OCI-LY7 (cell line): ENCODE data around the gene WNT1. TPM values are rescaled to one million over a fixed set of nuclear protein-coding genes. Genes with fewer than 3 reads are reported as not detected.

Source experiments
- BruUV-seq: library from RNA; stranded (reverse); fragments of 400-500 nt; replicated peaks from 2 replicates; lab custom pipeline; 2021; lab: Mats Ljungman, UMichigan
- CTCF ChIA-PET: fragments of 300-600 bp; sonication (Branson Sonifier 250); formaldehyde crosslinking; loops from one replicate; lab custom pipeline; 2022; ENCODE audit warnings: antibody characterized with exemption; ENCODE audit not compliant: unreplicated experiment; lab: Charles Lee
- POLR2A ChIA-PET: fragments of 300-600 bp; sonication (Branson Sonifier 250); formaldehyde crosslinking; loops from one replicate; lab custom pipeline; 2022; ENCODE audit warnings: antibody characterized with exemption; lab: Charles Lee
- DNase-seq: peaks from one replicate; pipeline ENCODE4 v3.0.0-alpha.2; 2015; ENCODE audit warnings: low spot score
- H2AFZ ChIP-seq: fragments of 200-600 bp; sonication (generic), shearing (Covaris generic); 2 replicates; pipeline ENCODE4 v1.6.1; 2014; ENCODE audit warnings: mild to moderate bottlenecking, antibody characterized with exemption, low read length, moderate library complexity
- H3K27ac ChIP-seq: fragments of 200-600 bp; sonication (generic); 2 replicates; pipeline ENCODE4 v1.5.1; 2014; ENCODE audit warnings: mixed run types, low read depth, mild to moderate bottlenecking, moderate library complexity, low read length, inconsistent platforms; ENCODE audit not compliant: poor library complexity, severe bottlenecking
- H3K36me3 ChIP-seq: fragments of 200-600 bp; sonication (generic); 2 replicates; pipeline ENCODE4 v1.6.1; 2014; ENCODE audit warnings: mild to moderate bottlenecking, antibody characterized with exemption, low read length, moderate library complexity, mixed read lengths; ENCODE audit not compliant: insufficient read depth
- H3K4me1 ChIP-seq: fragments of 200-600 bp; sonication (generic); 2 replicates; pipeline ENCODE4 v1.5.1; 2014; ENCODE audit warnings: mild to moderate bottlenecking, low read length; ENCODE audit not compliant: insufficient read depth, poor library complexity, severe bottlenecking
- H3K4me2 ChIP-seq: fragments of 200-600 bp; sonication (generic); 2 replicates; pipeline ENCODE4 v1.6.1; 2014; ENCODE audit warnings: mild to moderate bottlenecking, low read length
- H3K4me3 ChIP-seq: fragments of 200-600 bp; sonication (generic); 2 replicates; pipeline ENCODE4 v1.5.1; 2014; ENCODE audit warnings: mild to moderate bottlenecking, low read depth, low read length; ENCODE audit not compliant: poor library complexity, severe bottlenecking
- H3K79me2 ChIP-seq: fragments of 200-600 bp; sonication (generic); 2 replicates; pipeline ENCODE4 v1.6.1; 2016; ENCODE audit warnings: low read depth, mild to moderate bottlenecking, low read length, moderate library complexity, mixed read lengths; ENCODE audit not compliant: insufficient read depth
- H3K9me2 ChIP-seq: fragments of 200-600 bp; sonication (generic); 2 replicates; pipeline ENCODE4 v1.6.1; 2016; ENCODE audit warnings: mild to moderate bottlenecking, low read length, mixed read lengths; ENCODE audit not compliant: insufficient read depth
- H3K9me3 ChIP-seq: fragments of 200-600 bp; sonication (generic); 2 replicates; pipeline ENCODE4 v1.6.1; 2014; ENCODE audit warnings: mild to moderate bottlenecking, mixed run types, low read length, mixed read lengths
- H4K20me1 ChIP-seq: fragments of 200-600 bp; sonication (generic); 2 replicates; pipeline ENCODE4 v1.6.1; 2014; ENCODE audit warnings: mild to moderate bottlenecking, antibody characterized with exemption, low read length, moderate library complexity, mixed read lengths; ENCODE audit not compliant: insufficient read depth
- CTCF ChIP-seq: fragments of 200-600 bp; sonication (generic); conservative IDR thresholded peaks from 2 replicates; pipeline ENCODE4 v1.5.1; 2014; ENCODE audit warnings: mild to moderate bottlenecking, antibody characterized with exemption, low read length, moderate library complexity, mixed read lengths
- EZH2phosphoT487 ChIP-seq: fragments of 200-600 bp; sonication (generic); IDR thresholded peaks from 2 replicates; pipeline ENCODE4 v1.6.1; 2018; ENCODE audit warnings: low read depth, borderline replicate concordance, mild to moderate bottlenecking, mixed run types, antibody characterized with exemption, low read length, moderate library complexity, mixed read lengths
- intact Hi-C: fragments of 100-400 bp; cut with micrococcal nuclease; formaldehyde crosslinking; loops from one replicate; pipeline ENCODE4 v1.10.0; 2022; ENCODE audit not compliant: unreplicated experiment
- total RNA-seq, 2 experiments: library from RNA; depleted of rRNA in 1 of 2; stranded (reverse); fragments of >200 nt in 1 of 2; shearing (Covaris generic) in 1 of 2; gene quantifications; 2 replicates each; pipeline ENCODE4 v1.2.3, GENCODE V29; 2014 to 2022

The WNT1 gene
- total RNA-seq, 2 experiments from 2014 or later: not detected

- TF ChIP-seq EZH2phosphoT487 (peak; percentile 55; the same call in 1 of the 2 replicates), CTCF (peak; percentile 30; the same call in 1 of the 2 replicates)
- Histone ChIP-seq H3K9me3 (no peaks in the 10 kb centered on the region), H3K27ac (no peak overlapping the region), H2AFZ (no peak overlapping the region), H3K4me1 (peaks cover 8% of the 10 kb centered on the region), H3K79me2 (no peaks in the 10 kb centered on the region), H3K4me3 (no peak overlapping the region), H3K4me2 (no peak overlapping the region; the same call in 1 of the 2 replicates), H3K36me3 (no peaks in the 10 kb centered on the region), H4K20me1 (no peaks in the 10 kb centered on the region; the same call in 1 of the 2 replicates), H3K9me2 (no peaks in the 10 kb centered on the region)
- POLR2A ChIA-PET: no interaction called here
- BruUV-seq: no TSS peak
- DNase-seq: no peak
- intact Hi-C loops: no loop called here
- CTCF ChIA-PET: no interaction called here
Observed at GRCh38 chr12:48980389-48980952, 2.3 kb downstream of the WNT1 start.

GRCh38 chr12:48980953-48981756 lies 3.0 kb downstream of the WNT1 start:
- no peaks in the 10 kb centered on the region for H3K9me2 ChIP-seq
- H4K20me1 ChIP-seq: no peaks in the 10 kb centered on the region; the same call in 1 of the 2 replicates
- POLR2A ChIA-PET: no interaction called here
- no peak overlapping the region for H3K4me2 ChIP-seq
- peaks cover 15% of the 10 kb centered on the region for H3K4me1 ChIP-seq
- H2AFZ ChIP-seq: no peak overlapping the region
- no peak overlapping the region for H3K27ac ChIP-seq
- CTCF ChIA-PET: no interaction called here
- no peaks in the 10 kb centered on the region for H3K36me3 ChIP-seq
- H3K79me2 ChIP-seq: no peaks in the 10 kb centered on the region
- DNase-seq: no peak
- no TSS peak for BruUV-seq
- no peak overlapping the region for H3K4me3 ChIP-seq
- TF ChIP-seq CTCF: no peak
- no peak for TF ChIP-seq EZH2phosphoT487
- intact Hi-C loops: no loop called here
- H3K9me3 ChIP-seq: no peaks in the 10 kb centered on the region

- Histone ChIP-seq H3K27ac (no peak overlapping the region), H3K9me3 (no peaks in the 10 kb centered on the region), H3K9me2 (no peaks in the 10 kb centered on the region), H3K4me1 (peaks cover 15% of the 10 kb centered on the region), H4K20me1 (no peaks in the 10 kb centered on the region; the same call in 1 of the 2 replicates), H3K4me3 (no peak overlapping the region), H3K36me3 (no peaks in the 10 kb centered on the region), H3K4me2 (no peak overlapping the region), H3K79me2 (no peaks in the 10 kb centered on the region), H2AFZ (no peak overlapping the region)
- ChIA-PET POLR2A (no interaction called here), CTCF (no interaction called here)
- no peak for TF ChIP-seq EZH2phosphoT487
- no peak for TF ChIP-seq CTCF
- intact Hi-C loops: no loop called here
- no peak for DNase-seq
- BruUV-seq: no TSS peak
Observed at GRCh38 chr12:48981757-48982157, 3.6 kb downstream of the WNT1 start.
